HepG2 (cell line): ENCODE data around the gene JAK1. TPM values are rescaled to one million over a fixed set of nuclear protein-coding genes. Genes with fewer than 3 reads are reported as not detected.
A peak's percentile ranks its signal among the peaks of the same experiment; 100 is the strongest.

Experiments used
- AGO1 ChIP-seq: fragments of 200-400 bp; formaldehyde crosslinking; IDR thresholded peaks from 2 replicates; pipeline ENCODE4 v1.6.1; 2017; ENCODE audit warnings: mild to moderate bottlenecking, low read depth, low read length, moderate library complexity; ENCODE audit not compliant: poor library complexity, severe bottlenecking
- AHR ChIP-seq: IDR thresholded peaks from 2 replicates; pipeline ENCODE4 v1.6.1; 2018; ENCODE audit warnings: missing genetic modification reagents, missing compliant biosample characterization
- HMG20A ChIP-seq: IDR thresholded peaks from 2 replicates; pipeline ENCODE4 v1.6.1; 2016; ENCODE audit warnings: borderline replicate concordance
- JUND ChIP-seq: sonication (generic); formaldehyde crosslinking; IDR thresholded peaks from 2 replicates; pipeline ENCODE4 v1.8.0; 2022; ENCODE audit warnings: mild to moderate bottlenecking, missing genetic modification reagents
- MED1 ChIP-seq: sonication (generic); formaldehyde crosslinking; IDR thresholded peaks from 2 replicates; pipeline ENCODE4 v1.4.0; 2020; ENCODE audit warnings: missing genetic modification reagents
- NFIB ChIP-seq: sonication (generic); formaldehyde crosslinking; IDR thresholded peaks from 2 replicates; pipeline ENCODE4 v1.9.0; 2021; ENCODE audit warnings: missing genetic modification reagents, mild to moderate bottlenecking, borderline replicate concordance
- POGZ ChIP-seq: sonication (generic); formaldehyde crosslinking; IDR thresholded peaks from 2 replicates; pipeline ENCODE4 v1.4.0; 2020; ENCODE audit warnings: mild to moderate bottlenecking, missing genetic modification reagents
- ZNF296 ChIP-seq: sonication (generic); formaldehyde crosslinking; conservative IDR thresholded peaks from 2 replicates; pipeline ENCODE4 v1.5.0; 2020; ENCODE audit warnings: mild to moderate bottlenecking, missing genetic modification reagents
- ZNF547 ChIP-seq: sonication (generic); formaldehyde crosslinking; IDR thresholded peaks from 2 replicates; pipeline ENCODE4 v1.5.1; 2020; ENCODE audit warnings: mild to moderate bottlenecking, missing genetic modification reagents
- ZNF563 ChIP-seq: sonication (generic); formaldehyde crosslinking; IDR thresholded peaks from 2 replicates; pipeline ENCODE4 v1.8.0; 2022; ENCODE audit warnings: mild to moderate bottlenecking, moderate library complexity, missing genetic modification reagents
- ZNF713 ChIP-seq: sonication (generic); formaldehyde crosslinking; IDR thresholded peaks from 2 replicates; pipeline ENCODE4 v1.4.0; 2020; ENCODE audit warnings: mild to moderate bottlenecking, missing genetic modification reagents
- ZNF850 ChIP-seq: sonication (generic); formaldehyde crosslinking; conservative IDR thresholded peaks from 2 replicates; pipeline ENCODE4 v1.9.0; 2021; ENCODE audit warnings: mild to moderate bottlenecking, missing genetic modification reagents
- polyA plus RNA-seq, 8 experiments: library from polyadenylated mRNA; depleted of rRNA in 3 of 8; stranded (reverse) in 7 of 8; unstranded in 1 of 8; fragments of >200 nt; fragmentation: Illumina TruSeq in 4 of 8; extraction: Trizol in 4 of 8; gene quantifications; 2 replicates each; pipeline versions ENCODE4 v1.2.1 to v1.2.3, GENCODE V29; 2011 to 2016; ENCODE audit warnings: low read depth in 4 of 8, missing spikeins in 1 of 8, mixed read lengths in 1 of 8; ENCODE audit not compliant: insufficient read depth in 1 of 8
- total RNA-seq, 5 experiments: library from RNA; depleted of rRNA; stranded (reverse); fragments of >200 nt; fragmentation: Illumina TruSeq; extraction: Trizol; gene quantifications; 2 replicates each; pipeline ENCODE4 v1.2.3, GENCODE V29; 2016; ENCODE audit warnings: low read depth in 1 of 5
- TF ChIP-seq, protein P1 (sequence below): sonication (generic); formaldehyde crosslinking; IDR thresholded peaks from 2 replicates; pipeline ENCODE4 v1.4.0; 2020; ENCODE audit warnings: missing genetic modification reagents
- TF ChIP-seq, protein P2 (sequence below): sonication (generic); formaldehyde crosslinking; IDR thresholded peaks from 2 replicates; pipeline ENCODE4 v1.4.0; 2020; ENCODE audit warnings: mild to moderate bottlenecking, missing genetic modification reagents
- TF ChIP-seq, protein P3 (sequence below): sonication (generic); formaldehyde crosslinking; IDR thresholded peaks from 2 replicates; pipeline ENCODE4 v1.9.0; 2021; ENCODE audit warnings: missing genetic modification reagents, borderline replicate concordance
- TF ChIP-seq, protein P4 (sequence below): sonication (generic); formaldehyde crosslinking; IDR thresholded peaks from 2 replicates; pipeline ENCODE4 v1.4.0; 2020; ENCODE audit warnings: missing genetic modification reagents, borderline replicate concordance
- TF ChIP-seq, protein P5 (sequence below), 2 experiments: sonication (generic) in 1 of 2; formaldehyde crosslinking in 1 of 2; IDR thresholded peaks; 2 replicates each; pipeline versions ENCODE4 v1.4.0 to v1.6.1; 2016 to 2020; ENCODE audit warnings: borderline replicate concordance in 1 of 2, low read depth in 1 of 2, mild to moderate bottlenecking in 1 of 2, missing genetic modification reagents in 1 of 2

JAK1 gene
- total and polyA plus RNA-seq, 2 of the 13 experiments (the other 11 are each of a cell fraction or from before 2014, with no cell fraction given): 23.9 to 42.4 TPM

DNA sequence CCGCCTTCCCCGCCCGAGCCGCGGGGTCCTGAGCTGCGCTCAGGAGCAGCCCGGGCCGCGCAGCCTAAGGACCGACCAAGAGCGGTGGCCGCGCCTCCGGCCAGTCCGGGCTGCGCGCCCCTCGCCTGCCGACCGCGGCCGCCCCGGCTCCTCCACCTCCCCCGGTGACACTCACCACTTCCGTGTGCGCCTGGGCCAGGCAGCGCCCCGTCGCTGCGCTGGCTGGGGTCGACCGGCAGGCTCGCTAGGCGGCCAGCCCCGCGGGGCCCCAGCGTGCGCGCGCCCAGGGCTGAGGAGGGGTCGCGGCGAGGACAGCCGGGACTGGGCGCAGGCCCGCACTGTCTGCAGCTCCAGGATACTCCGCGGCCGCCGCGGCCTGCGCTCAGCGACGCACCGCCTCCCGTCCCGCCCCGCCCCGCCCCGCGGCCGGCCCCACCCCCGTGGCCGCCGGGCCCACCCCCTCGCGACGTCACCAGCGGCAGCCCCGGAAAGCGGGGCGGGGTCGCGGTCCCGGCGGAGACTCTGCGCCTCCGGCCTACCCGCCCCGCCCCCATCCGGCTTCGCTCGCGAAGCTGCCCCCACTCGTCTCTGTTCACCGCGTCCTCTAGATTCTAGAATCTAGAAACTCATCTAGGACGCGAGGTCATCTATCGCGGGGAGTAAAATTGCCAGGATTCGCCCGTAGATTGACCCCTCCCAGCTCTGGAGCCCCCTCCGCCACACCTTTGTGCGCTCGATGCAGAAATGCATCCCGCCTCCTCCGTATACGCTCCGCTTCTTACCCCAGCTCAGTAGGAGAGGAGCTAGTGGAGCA lies at the start of gene JAK1 (continued):
- TF ChIP-seq, protein P1, sequence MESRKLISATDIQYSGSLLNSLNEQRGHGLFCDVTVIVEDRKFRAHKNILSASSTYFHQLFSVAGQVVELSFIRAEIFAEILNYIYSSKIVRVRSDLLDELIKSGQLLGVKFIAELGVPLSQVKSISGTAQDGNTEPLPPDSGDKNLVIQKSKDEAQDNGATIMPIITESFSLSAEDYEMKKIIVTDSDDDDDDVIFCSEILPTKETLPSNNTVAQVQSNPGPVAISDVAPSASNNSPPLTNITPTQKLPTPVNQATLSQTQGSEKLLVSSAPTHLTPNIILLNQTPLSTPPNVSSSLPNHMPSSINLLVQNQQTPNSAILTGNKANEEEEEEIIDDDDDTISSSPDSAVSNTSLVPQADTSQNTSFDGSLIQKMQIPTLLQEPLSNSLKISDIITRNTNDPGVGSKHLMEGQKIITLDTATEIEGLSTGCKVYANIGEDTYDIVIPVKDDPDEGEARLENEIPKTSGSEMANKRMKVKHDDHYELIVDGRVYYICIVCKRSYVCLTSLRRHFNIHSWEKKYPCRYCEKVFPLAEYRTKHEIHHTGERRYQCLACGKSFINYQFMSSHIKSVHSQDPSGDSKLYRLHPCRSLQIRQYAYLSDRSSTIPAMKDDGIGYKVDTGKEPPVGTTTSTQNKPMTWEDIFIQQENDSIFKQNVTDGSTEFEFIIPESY (CRISPR knock-in tag): no peak
- TF ChIP-seq ZNF850 (CRISPR knock-in tag) (no peak), MED1 (CRISPR knock-in tag) (peak; percentile 24; the same call in 1 of the 2 replicates), JUND (CRISPR knock-in tag) (no peak), AHR (no peak), ZNF547 (CRISPR knock-in tag) (no peak), AGO1 (no peak), NFIB (CRISPR knock-in tag) (no peak), ZNF563 (CRISPR knock-in tag) (peak; percentile 82), POGZ (no peak), ZNF296 (CRISPR knock-in tag) (no peak), ZNF713 (CRISPR knock-in tag) (no peak), HMG20A (CRISPR knock-in tag) (no peak)
- TF ChIP-seq, protein P2, sequence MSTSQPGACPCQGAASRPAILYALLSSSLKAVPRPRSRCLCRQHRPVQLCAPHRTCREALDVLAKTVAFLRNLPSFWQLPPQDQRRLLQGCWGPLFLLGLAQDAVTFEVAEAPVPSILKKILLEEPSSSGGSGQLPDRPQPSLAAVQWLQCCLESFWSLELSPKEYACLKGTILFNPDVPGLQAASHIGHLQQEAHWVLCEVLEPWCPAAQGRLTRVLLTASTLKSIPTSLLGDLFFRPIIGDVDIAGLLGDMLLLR (CRISPR knock-in tag): no peak
- TF ChIP-seq, protein P3, sequence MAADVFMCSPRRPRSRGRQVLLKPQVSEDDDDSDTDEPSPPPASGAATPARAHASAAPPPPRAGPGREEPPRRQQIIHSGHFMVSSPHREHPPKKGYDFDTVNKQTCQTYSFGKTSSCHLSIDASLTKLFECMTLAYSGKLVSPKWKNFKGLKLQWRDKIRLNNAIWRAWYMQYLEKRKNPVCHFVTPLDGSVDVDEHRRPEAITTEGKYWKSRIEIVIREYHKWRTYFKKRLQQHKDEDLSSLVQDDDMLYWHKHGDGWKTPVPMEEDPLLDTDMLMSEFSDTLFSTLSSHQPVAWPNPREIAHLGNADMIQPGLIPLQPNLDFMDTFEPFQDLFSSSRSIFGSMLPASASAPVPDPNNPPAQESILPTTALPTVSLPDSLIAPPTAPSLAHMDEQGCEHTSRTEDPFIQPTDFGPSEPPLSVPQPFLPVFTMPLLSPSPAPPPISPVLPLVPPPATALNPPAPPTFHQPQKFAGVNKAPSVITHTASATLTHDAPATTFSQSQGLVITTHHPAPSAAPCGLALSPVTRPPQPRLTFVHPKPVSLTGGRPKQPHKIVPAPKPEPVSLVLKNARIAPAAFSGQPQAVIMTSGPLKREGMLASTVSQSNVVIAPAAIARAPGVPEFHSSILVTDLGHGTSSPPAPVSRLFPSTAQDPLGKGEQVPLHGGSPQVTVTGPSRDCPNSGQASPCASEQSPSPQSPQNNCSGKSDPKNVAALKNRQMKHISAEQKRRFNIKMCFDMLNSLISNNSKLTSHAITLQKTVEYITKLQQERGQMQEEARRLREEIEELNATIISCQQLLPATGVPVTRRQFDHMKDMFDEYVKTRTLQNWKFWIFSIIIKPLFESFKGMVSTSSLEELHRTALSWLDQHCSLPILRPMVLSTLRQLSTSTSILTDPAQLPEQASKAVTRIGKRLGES (CRISPR knock-in tag): no peak
- TF ChIP-seq, protein P4, sequence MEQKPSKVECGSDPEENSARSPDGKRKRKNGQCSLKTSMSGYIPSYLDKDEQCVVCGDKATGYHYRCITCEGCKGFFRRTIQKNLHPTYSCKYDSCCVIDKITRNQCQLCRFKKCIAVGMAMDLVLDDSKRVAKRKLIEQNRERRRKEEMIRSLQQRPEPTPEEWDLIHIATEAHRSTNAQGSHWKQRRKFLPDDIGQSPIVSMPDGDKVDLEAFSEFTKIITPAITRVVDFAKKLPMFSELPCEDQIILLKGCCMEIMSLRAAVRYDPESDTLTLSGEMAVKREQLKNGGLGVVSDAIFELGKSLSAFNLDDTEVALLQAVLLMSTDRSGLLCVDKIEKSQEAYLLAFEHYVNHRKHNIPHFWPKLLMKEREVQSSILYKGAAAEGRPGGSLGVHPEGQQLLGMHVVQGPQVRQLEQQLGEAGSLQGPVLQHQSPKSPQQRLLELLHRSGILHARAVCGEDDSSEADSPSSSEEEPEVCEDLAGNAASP (CRISPR knock-in tag): peak; percentile 57; the same call in 1 of the 2 replicates
- TF ChIP-seq, protein P5, sequence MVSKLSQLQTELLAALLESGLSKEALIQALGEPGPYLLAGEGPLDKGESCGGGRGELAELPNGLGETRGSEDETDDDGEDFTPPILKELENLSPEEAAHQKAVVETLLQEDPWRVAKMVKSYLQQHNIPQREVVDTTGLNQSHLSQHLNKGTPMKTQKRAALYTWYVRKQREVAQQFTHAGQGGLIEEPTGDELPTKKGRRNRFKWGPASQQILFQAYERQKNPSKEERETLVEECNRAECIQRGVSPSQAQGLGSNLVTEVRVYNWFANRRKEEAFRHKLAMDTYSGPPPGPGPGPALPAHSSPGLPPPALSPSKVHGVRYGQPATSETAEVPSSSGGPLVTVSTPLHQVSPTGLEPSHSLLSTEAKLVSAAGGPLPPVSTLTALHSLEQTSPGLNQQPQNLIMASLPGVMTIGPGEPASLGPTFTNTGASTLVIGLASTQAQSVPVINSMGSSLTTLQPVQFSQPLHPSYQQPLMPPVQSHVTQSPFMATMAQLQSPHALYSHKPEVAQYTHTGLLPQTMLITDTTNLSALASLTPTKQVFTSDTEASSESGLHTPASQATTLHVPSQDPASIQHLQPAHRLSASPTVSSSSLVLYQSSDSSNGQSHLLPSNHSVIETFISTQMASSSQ (IDR thresholded peaks at IDR 0.05; ENCODE audit: low read depth): no peak
- TF ChIP-seq, protein P5 (CRISPR knock-in tag; IDR thresholded peaks at IDR 0.05; ENCODE audit: borderline replicate concordance): no peak; the same call in 1 of the 2 replicates
